Heart right ventricle (tissue), 16 donors: ENCODE measurements around the gene RPL27A. TPM values are rescaled to one million over a fixed set of nuclear protein-coding genes. Genes with fewer than 3 reads are reported as not detected.
A peak's percentile ranks its signal among the peaks of the same experiment; 100 is the strongest.

Experiments used
- ATAC-seq, 8 donors: fragments of 200-7000 bp; cut with Tn5 transposase; one replicate each; pipeline ENCODE4 v1.9.1; 2020; ENCODE audit warnings: mild to moderate bottlenecking in 8 of 8, moderate library complexity in 8 of 8, moderate number of reproducible peaks in 1 of 8
- DNase-seq, 2 donors: peaks; one replicate each; pipeline ENCODE4 v3.0.0-alpha.2; 2020
- H3K27ac ChIP-seq, 10 donors: fragments of 200-600 bp; sonication (generic) in 2 of 10; one replicate each; pipeline versions ENCODE4 v1.5.0 to v1.8.0; 2020 to 2022; ENCODE audit warnings: mild to moderate bottlenecking in 3 of 10
- H3K27me3 ChIP-seq, 7 donors: fragments of 200-600 bp; one replicate each; pipeline ENCODE4 v1.8.0; 2021 to 2022; ENCODE audit warnings: mild to moderate bottlenecking in 2 of 7
- H3K36me3 ChIP-seq, 9 donors: fragments of 200-600 bp; sonication (generic) in 1 of 9; one replicate each; pipeline versions ENCODE4 v1.5.0 to v1.8.0; 2020 to 2022; ENCODE audit warnings: mild to moderate bottlenecking in 2 of 9
- H3K4me1 ChIP-seq, 9 donors: fragments of 200-600 bp; sonication (generic) in 1 of 9; one replicate each; pipeline versions ENCODE4 v1.5.0 to v1.8.0; 2020 to 2022; ENCODE audit warnings: mild to moderate bottlenecking in 4 of 9
- H3K4me3 ChIP-seq, 10 donors: fragments of 200-600 bp; sonication (generic) in 2 of 10; one replicate each; pipeline versions ENCODE4 v1.5.0 to v1.8.0; 2020 to 2022; ENCODE audit warnings: mild to moderate bottlenecking in 7 of 10, moderate library complexity in 2 of 10
- H3K9me3 ChIP-seq, 11 donors: fragments of 200-600 bp in 10 of 11; sonication (generic) in 2 of 11; one replicate each; pipeline versions ENCODE4 v1.5.0 to v1.8.0; 2013 to 2022; ENCODE audit warnings: mild to moderate bottlenecking in 2 of 11, control low read depth in 1 of 11, moderate library complexity in 1 of 11
- WGBS, 2 donors: extraction: QIAGEN DNeasy Blood & Tissue Kit; methylation state at CpG; one replicate each; pipeline ENCODE4 v1.1.7; 2013; ENCODE audit warnings: inconsistent platforms in 1 of 2; 5-methylcytosine and 5-hydroxymethylcytosine counted together
- intact Hi-C, 10 donors: fragments of 100-400 bp; cut with DNase I; formaldehyde crosslinking; loops; one replicate each; pipeline versions ENCODE4 v1.11.1 to v1.14.2; 2022
- polyA plus RNA-seq, 2 donors: library from polyadenylated mRNA; stranded (reverse); fragments of 200-250 nt; gene quantifications; one replicate each; pipeline ENCODE4 v1.2.3, GENCODE V29; 2013
- total RNA-seq, 10 donors: library from RNA; stranded (reverse); fragmentation: NEBNext Ultra II Directional in 3 of 10; extraction: Animal tissue kit (Norgen Biotek cat#: 25700) in 3 of 10; gene quantifications; one replicate each; pipeline versions ENCODE4 v1.2.1 to v1.2.4, GENCODE V29; 2021 to 2023
- TF ChIP-seq, protein P1 (sequence below), 9 donors: fragments of 200-600 bp; sonication (generic) in 2 of 9; IDR thresholded peaks; one replicate each; pipeline versions ENCODE4 v1.5.0 to v1.8.0; 2021 to 2022; ENCODE audit warnings: antibody characterized with exemption in 9 of 9, mild to moderate bottlenecking in 5 of 9, moderate library complexity in 1 of 9
- donor health status: Arrhythmogenic right ventricular cardiomyopathy.
- donor health status: ischemic (EF 13 %, LVEDD 7.1; RV severe dilation, severe dysfunction).
- donor health status: healthy with polysubstance abuse.
- donor health status: DM: no; HTN: yes; CAD: no.
- donor health status: DM: no; HTN: no; CAD: no.
- donor health status: ischemic (EF 25% LVEDD 6.9; RV normal size, moderate dysfunction).
- donor health status: ischemic (EF 25% LVEDD 5.7; RV mildly dilated, moderate dysfunction).
- donor health status: healthy.
- donor health status: DM: yes; HTN: yes; CAD: no.
- donor health status: Ischemic cardiomyopathy.
- donor health status: ischemic (EF 35%, LVEDD 5.7; RV mildly dilated, moderate dysfunction).
- donor health status: nonischemic (EF 11% LVEDD 7.7; RV severe dilation, severe dysfunction).
- donor health status: DM: yes; HTN: yes; CAD: no.
- donor health status: PGD.
- donor health status: ischemic (EF 29% LVEDD 5.4; RV normal size, mild dysfunction).
- donor health status: nonischemic (EF 23%, LVEDD 6.1; RV moderate dilation, normal function).

RPL27A gene
- total and polyA plus RNA-seq, 12 donors = 317 to 2,131 (median 429) TPM

DNA sequence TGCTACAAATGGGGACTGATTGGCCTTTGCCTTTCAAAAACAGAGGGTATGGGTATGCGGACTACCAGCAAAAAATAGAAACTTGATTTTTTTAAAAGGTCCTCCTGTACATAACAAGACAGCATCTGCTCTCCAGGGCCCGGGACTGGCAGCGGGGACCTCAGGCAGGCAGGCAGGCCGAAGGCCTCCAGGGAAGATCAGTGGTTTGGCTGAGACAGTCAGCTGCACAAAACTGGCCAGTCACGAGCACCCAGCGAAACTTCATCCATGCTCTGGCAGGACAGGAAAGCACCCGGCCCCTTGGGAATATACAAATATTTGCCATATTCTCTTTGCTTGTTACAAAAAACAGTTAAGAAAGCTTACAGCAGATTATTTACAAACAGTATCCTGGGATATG lies 11.0 kb downstream of the RPL27A start:
- TF ChIP-seq, protein P1, sequence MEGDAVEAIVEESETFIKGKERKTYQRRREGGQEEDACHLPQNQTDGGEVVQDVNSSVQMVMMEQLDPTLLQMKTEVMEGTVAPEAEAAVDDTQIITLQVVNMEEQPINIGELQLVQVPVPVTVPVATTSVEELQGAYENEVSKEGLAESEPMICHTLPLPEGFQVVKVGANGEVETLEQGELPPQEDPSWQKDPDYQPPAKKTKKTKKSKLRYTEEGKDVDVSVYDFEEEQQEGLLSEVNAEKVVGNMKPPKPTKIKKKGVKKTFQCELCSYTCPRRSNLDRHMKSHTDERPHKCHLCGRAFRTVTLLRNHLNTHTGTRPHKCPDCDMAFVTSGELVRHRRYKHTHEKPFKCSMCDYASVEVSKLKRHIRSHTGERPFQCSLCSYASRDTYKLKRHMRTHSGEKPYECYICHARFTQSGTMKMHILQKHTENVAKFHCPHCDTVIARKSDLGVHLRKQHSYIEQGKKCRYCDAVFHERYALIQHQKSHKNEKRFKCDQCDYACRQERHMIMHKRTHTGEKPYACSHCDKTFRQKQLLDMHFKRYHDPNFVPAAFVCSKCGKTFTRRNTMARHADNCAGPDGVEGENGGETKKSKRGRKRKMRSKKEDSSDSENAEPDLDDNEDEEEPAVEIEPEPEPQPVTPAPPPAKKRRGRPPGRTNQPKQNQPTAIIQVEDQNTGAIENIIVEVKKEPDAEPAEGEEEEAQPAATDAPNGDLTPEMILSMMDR (IDR thresholded peaks at IDR 0.05) = no peak
- DNase-seq = no peak
- Histone ChIP-seq H3K27ac (peak overlapping the region in 1 of 10 donors; percentile 18), H3K27me3 (no peaks in the 10 kb centered on the region), H3K9me3 (no peaks in the 10 kb centered on the region), H3K4me3 (no peak overlapping the region), H3K4me1 (peaks cover 0 to 21% (median 7%) of the 10 kb centered on the region in 9 donors), H3K36me3 (peaks cover 3 to 83% (median 62%) of the 10 kb centered on the region in 9 donors)
- ATAC-seq = no peak
- intact Hi-C loops = loop anchor here in 1 of 10 donors (10.0 kb wide), 1 partner anchor 121 kb away; a partner anchor contains a TSS
- WGBS, 2 donors = 81 to 83% methylated on average over 7 of the region's 7 CpGs

DNA sequence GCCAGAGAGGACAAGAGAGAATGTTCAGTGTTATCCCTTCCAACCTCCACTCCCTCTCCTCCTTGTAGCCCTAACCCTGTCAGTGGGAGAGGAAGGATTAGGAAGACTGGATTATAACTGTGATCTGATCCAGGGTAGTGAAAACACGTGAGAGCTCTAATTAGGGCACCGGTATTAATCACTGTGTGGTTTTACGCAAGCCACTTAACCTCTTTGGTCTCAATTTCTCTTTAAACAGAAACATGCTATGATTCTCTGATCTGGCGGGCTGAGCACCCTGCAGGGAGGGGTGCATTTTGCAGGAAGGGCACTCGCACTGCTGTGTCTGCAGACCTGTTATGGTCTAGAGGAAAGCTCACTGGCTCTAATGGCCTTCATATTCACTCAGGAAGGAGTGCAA lies 11.5 kb downstream of the RPL27A start:
- TF ChIP-seq, protein P1 (IDR thresholded peaks at IDR 0.05) = no peak
- 90 to 92% methylated on average over 5 of the region's 5 CpGs for WGBS, 2 donors
- peak overlapping the region in 1 of 10 donors; percentile 18 for H3K27ac ChIP-seq

DNA sequence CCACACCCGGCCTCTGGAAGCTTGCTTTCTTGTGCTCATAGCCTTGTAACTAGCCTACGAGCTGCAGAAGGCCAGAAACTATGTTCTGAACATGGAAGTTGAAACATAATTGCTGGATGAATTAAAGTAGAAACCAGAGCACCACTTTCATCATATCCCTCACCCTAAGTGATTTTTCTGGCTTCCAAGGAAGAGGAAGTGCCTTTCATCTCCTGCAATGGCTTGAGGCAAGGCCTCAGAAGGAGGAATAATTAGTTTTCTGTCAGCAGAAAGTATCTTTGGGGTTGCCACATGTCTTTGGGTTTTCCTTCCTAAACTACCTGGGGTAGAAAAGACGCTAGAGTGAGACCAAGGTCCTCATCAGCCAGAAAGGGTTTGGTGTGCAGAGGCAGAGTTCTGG lies 14.5 kb downstream of the RPL27A start:
- Histone ChIP-seq H3K36me3 (peaks cover 3 to 95% (median 65%) of the 10 kb centered on the region in 9 donors), H3K27me3 (no peaks in the 10 kb centered on the region), H3K4me3 (no peak overlapping the region), H3K4me1 (peaks cover 0 to 28% (median 19%) of the 10 kb centered on the region in 9 donors), H3K27ac (no peak overlapping the region), H3K9me3 (no peaks in the 10 kb centered on the region)
- TF ChIP-seq, protein P1 (IDR thresholded peaks at IDR 0.05) = no peak
- ATAC-seq = no peak
- intact Hi-C loops = loop anchor here in 1 of 10 donors (10.0 kb wide), 1 partner anchor 118 kb away; a partner anchor contains a TSS
- WGBS, 2 donors = 85 to 95% methylated on average over 3 of the region's 3 CpGs
- DNase-seq = no peak

More for the DNA sequence above, 11.5 kb downstream of the RPL27A start:
- ATAC-seq (no peak), DNase-seq (no peak)
- Histone ChIP-seq H3K9me3 (no peaks in the 10 kb centered on the region), H3K36me3 (peaks cover 3 to 88% (median 66%) of the 10 kb centered on the region in 9 donors), H3K27me3 (no peaks in the 10 kb centered on the region), H3K4me3 (no peak overlapping the region), H3K4me1 (peaks cover 0 to 21% (median 6%) of the 10 kb centered on the region in 9 donors)
- intact Hi-C loops = loop anchor here in 1 of 10 donors (10.0 kb wide), 1 partner anchor 121 kb away; a partner anchor contains a TSS

DNA sequence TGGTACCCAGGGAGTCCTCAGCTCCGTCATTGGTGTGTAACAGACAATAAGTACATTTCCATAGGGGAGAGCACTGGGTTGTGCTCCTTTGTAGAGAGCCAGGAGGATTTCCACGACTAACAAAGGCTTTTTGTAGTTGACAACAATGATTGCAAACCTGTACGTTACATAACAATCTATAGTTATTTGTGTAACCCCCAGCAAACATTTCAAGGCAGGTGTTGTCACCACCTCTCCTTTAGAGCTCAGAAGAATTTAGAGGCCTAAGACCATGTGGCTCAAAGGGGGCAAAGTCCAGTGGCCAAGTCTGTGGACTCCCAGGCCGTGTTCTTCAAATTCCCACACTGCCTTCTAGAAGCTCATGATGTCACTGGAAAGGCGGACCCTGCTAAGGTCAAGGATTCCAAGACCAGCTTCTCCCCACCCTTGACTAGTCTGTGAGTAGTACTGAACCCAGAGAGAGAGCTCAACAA lies 15.8 kb downstream of the RPL27A start:
- 85 to 89% methylated on average over 5 of the region's 5 CpGs for WGBS, 2 donors
- no peaks in the 10 kb centered on the region for H3K9me3 ChIP-seq
- DNase-seq = no peak
- H3K4me1 ChIP-seq = peaks cover 0 to 28% (median 19%) of the 10 kb centered on the region in 9 donors
- intact Hi-C loops = loop anchor here in 1 of 10 donors (10.0 kb wide), 1 partner anchor 116 kb away; a partner anchor contains a TSS
- peak overlapping the region in 1 of 10 donors; percentile 54 for H3K27ac ChIP-seq
- no peak for ATAC-seq
- H3K36me3 ChIP-seq = peaks cover 3 to 95% (median 60%) of the 10 kb centered on the region in 9 donors
- TF ChIP-seq, protein P1 (IDR thresholded peaks at IDR 0.05) = no peak
- no peaks in the 10 kb centered on the region for H3K27me3 ChIP-seq
- H3K4me3 ChIP-seq = no peak overlapping the region
